SK-N-SH treated with all-trans-retinoic acid at 6 μM for 48 hours (cell line): ENCODE measurements around the gene TYW1B.

Source experiments
- ARNTL ChIP-seq: fragments of 450-650 bp; formaldehyde crosslinking; IDR thresholded peaks from 2 replicates; pipeline ENCODE4 v1.5.0; 2020; ENCODE audit warnings: low read depth, mild to moderate bottlenecking, moderate library complexity, borderline replicate concordance
- BACH2 ChIP-seq: fragments of 250-450 bp; sonication (Bioruptor Pico); IDR thresholded peaks from 2 replicates; pipeline ENCODE4 v1.9.0; 2021; ENCODE audit warnings: mild to moderate bottlenecking, borderline replicate concordance
- CSDC2 ChIP-seq: fragments of 250-450 bp; sonication (Bioruptor Pico); IDR thresholded peaks from 2 replicates; pipeline ENCODE4 v1.5.0; 2020; ENCODE audit warnings: mild to moderate bottlenecking, moderate library complexity
- ESRRG ChIP-seq: fragments of 250-450 bp; sonication (Bioruptor Pico); IDR thresholded peaks from 2 replicates; pipeline ENCODE4 v1.6.1; 2021; ENCODE audit warnings: mild to moderate bottlenecking
- PPARA ChIP-seq: fragments of 250-450 bp; sonication (Bioruptor Pico); IDR thresholded peaks from 2 replicates; pipeline ENCODE4 v1.5.0; 2020; ENCODE audit warnings: mild to moderate bottlenecking, borderline replicate concordance
- RARB ChIP-seq: fragments of 250-450 bp; sonication (Bioruptor Pico); IDR thresholded peaks from 2 replicates; pipeline ENCODE4 v1.8.0; 2021; ENCODE audit warnings: mild to moderate bottlenecking, moderate library complexity
- TCF4 ChIP-seq: fragments of 250-450 bp; sonication (Bioruptor Pico); IDR thresholded peaks from 2 replicates; pipeline ENCODE4 v1.8.0; 2021; ENCODE audit warnings: mild to moderate bottlenecking, moderate library complexity, borderline replicate concordance
- ZC3H10 ChIP-seq: fragments of 250-450 bp; sonication (Bioruptor Pico); IDR thresholded peaks from 2 replicates; pipeline ENCODE4 v1.5.1; 2021; ENCODE audit warnings: mild to moderate bottlenecking, moderate library complexity
- ZFP3 ChIP-seq: fragments of 250-450 bp; sonication (Bioruptor Pico); IDR thresholded peaks from 2 replicates; pipeline ENCODE4 v1.5.0; 2020; ENCODE audit warnings: mild to moderate bottlenecking, moderate library complexity
- ZFP30 ChIP-seq: fragments of 450-650 bp; formaldehyde crosslinking; IDR thresholded peaks from 2 replicates; pipeline ENCODE4 v1.5.0; 2022; ENCODE audit warnings: mild to moderate bottlenecking, moderate library complexity
- TF ChIP-seq, protein P1 (sequence below): fragments of 250-450 bp; sonication (Bioruptor Pico); IDR thresholded peaks from 2 replicates; pipeline ENCODE4 v1.5.0; 2020; ENCODE audit warnings: mild to moderate bottlenecking, moderate library complexity
- TF ChIP-seq, protein P2 (sequence below): fragments of 250-450 bp; sonication (Bioruptor Pico); IDR thresholded peaks from 2 replicates; pipeline ENCODE4 v1.8.0; 2021; ENCODE audit warnings: low read depth, mild to moderate bottlenecking, moderate library complexity, borderline replicate concordance
- TF ChIP-seq, protein P3 (sequence below): fragments of 250-450 bp; sonication (Bioruptor Pico); IDR thresholded peaks from 2 replicates; pipeline ENCODE4 v1.5.1; 2020; ENCODE audit warnings: low read depth, mild to moderate bottlenecking, moderate library complexity
- TF ChIP-seq, protein P4 (sequence below): fragments of 250-450 bp; sonication (Bioruptor Pico); IDR thresholded peaks from 2 replicates; pipeline ENCODE4 v1.8.0; 2020; ENCODE audit warnings: mild to moderate bottlenecking, moderate library complexity, borderline replicate concordance

DNA sequence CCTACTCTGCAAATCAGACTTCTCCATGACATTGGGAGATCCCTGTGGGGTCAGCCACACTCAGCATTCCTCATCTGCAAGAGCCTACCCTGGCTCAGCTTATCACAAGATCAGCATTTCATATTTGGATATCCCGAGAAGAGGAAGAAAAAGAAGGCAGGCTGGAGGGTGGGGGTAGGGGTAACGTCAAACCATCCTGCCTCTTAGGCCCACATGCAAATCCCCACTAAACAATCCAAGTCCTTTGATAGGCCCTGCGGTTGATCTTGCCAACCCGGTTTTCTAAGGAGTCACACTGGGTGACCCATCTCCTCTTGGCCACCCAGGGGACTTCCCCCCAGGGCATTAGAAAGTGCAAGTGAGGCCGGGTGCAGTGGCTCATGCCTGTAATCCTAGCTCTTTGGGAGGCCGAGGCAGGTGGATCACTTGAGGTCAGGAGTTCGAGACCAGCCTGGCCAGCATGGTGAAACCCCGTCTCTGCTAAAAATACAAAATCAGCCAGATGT is 287.8 kb downstream of the TYW1B start:
- TF ChIP-seq ESRRG (CRISPR knock-in tag) (no peak), ZFP3 (no peak), ARNTL (CRISPR knock-in tag) (no peak), ZC3H10 (CRISPR knock-in tag) (no peak), CSDC2 (CRISPR knock-in tag) (no peak), PPARA (no peak), BACH2 (CRISPR knock-in tag) (no peak), TCF4 (CRISPR knock-in tag) (no peak), ZFP30 (CRISPR knock-in tag) (no peak), RARB (CRISPR knock-in tag) (no peak)
- TF ChIP-seq, protein P1, sequence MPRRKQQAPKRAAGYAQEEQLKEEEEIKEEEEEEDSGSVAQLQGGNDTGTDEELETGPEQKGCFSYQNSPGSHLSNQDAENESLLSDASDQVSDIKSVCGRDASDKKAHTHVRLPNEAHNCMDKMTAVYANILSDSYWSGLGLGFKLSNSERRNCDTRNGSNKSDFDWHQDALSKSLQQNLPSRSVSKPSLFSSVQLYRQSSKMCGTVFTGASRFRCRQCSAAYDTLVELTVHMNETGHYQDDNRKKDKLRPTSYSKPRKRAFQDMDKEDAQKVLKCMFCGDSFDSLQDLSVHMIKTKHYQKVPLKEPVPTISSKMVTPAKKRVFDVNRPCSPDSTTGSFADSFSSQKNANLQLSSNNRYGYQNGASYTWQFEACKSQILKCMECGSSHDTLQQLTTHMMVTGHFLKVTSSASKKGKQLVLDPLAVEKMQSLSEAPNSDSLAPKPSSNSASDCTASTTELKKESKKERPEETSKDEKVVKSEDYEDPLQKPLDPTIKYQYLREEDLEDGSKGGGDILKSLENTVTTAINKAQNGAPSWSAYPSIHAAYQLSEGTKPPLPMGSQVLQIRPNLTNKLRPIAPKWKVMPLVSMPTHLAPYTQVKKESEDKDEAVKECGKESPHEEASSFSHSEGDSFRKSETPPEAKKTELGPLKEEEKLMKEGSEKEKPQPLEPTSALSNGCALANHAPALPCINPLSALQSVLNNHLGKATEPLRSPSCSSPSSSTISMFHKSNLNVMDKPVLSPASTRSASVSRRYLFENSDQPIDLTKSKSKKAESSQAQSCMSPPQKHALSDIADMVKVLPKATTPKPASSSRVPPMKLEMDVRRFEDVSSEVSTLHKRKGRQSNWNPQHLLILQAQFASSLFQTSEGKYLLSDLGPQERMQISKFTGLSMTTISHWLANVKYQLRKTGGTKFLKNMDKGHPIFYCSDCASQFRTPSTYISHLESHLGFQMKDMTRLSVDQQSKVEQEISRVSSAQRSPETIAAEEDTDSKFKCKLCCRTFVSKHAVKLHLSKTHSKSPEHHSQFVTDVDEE, result no peak
- TF ChIP-seq, protein P2, sequence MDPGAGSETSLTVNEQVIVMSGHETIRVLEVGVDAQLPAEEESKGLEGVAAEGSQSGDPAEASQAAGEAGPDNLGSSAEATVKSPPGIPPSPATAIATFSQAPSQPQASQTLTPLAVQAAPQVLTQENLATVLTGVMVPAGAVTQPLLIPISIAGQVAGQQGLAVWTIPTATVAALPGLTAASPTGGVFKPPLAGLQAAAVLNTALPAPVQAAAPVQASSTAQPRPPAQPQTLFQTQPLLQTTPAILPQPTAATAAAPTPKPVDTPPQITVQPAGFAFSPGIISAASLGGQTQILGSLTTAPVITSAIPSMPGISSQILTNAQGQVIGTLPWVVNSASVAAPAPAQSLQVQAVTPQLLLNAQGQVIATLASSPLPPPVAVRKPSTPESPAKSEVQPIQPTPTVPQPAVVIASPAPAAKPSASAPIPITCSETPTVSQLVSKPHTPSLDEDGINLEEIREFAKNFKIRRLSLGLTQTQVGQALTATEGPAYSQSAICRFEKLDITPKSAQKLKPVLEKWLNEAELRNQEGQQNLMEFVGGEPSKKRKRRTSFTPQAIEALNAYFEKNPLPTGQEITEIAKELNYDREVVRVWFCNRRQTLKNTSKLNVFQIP, result no peak
- TF ChIP-seq, protein P3, sequence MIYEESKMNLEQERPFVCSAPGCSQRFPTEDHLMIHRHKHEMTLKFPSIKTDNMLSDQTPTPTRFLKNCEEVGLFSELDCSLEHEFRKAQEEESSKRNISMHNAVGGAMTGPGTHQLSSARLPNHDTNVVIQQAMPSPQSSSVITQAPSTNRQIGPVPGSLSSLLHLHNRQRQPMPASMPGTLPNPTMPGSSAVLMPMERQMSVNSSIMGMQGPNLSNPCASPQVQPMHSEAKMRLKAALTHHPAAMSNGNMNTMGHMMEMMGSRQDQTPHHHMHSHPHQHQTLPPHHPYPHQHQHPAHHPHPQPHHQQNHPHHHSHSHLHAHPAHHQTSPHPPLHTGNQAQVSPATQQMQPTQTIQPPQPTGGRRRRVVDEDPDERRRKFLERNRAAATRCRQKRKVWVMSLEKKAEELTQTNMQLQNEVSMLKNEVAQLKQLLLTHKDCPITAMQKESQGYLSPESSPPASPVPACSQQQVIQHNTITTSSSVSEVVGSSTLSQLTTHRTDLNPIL (CRISPR knock-in tag), result no peak
- TF ChIP-seq, protein P4, sequence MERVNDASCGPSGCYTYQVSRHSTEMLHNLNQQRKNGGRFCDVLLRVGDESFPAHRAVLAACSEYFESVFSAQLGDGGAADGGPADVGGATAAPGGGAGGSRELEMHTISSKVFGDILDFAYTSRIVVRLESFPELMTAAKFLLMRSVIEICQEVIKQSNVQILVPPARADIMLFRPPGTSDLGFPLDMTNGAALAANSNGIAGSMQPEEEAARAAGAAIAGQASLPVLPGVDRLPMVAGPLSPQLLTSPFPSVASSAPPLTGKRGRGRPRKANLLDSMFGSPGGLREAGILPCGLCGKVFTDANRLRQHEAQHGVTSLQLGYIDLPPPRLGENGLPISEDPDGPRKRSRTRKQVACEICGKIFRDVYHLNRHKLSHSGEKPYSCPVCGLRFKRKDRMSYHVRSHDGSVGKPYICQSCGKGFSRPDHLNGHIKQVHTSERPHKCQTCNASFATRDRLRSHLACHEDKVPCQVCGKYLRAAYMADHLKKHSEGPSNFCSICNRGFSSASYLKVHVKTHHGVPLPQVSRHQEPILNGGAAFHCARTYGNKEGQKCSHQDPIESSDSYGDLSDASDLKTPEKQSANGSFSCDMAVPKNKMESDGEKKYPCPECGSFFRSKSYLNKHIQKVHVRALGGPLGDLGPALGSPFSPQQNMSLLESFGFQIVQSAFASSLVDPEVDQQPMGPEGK, result no peak
